Measurements from ENCODE around the gene RGS21.

The RGS21 gene

GRCh38 chr1:192379554-192379953, 62.8 kb downstream of the RGS21 start:
- DNase-seq, result no peak

GRCh38 chr1:192382758-192383157, 66.0 kb downstream of the RGS21 start:
- DNase-seq, result no peak

GRCh38 chr1:192386051-192386650, 69.4 kb downstream of the RGS21 start:
- DNase-seq, result no peak

GRCh38 chr1:192395211-192395610, 78.4 kb downstream of the RGS21 start:
- no peak for DNase-seq

DNA sequence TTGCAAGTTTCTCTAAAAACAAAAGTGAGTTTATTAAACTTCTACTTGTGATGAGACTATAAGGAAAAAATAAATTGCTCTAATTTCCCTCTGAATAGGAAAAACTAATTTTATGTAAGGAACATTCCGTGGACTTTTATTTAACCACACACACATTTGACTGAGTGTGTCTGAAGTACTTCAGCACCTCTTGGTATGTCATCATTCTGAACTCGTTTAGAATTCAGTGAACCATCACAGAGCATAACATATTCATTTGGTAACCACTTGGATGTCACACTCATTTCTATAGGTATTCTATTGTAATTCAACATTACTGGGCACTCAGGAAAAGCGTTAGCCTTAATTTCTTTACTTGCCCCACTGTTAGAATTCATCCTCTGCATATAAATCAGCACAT, 79.1 kb downstream of the RGS21 start:
- no peak for DNase-seq

GRCh38 chr1:192399161-192399560, 82.4 kb downstream of the RGS21 start:
- DNase-seq, result no peak

- DNase-seq, result no peak
Observed at GRCh38 chr1:192401825-192402224, 85.0 kb downstream of the RGS21 start.

DNA sequence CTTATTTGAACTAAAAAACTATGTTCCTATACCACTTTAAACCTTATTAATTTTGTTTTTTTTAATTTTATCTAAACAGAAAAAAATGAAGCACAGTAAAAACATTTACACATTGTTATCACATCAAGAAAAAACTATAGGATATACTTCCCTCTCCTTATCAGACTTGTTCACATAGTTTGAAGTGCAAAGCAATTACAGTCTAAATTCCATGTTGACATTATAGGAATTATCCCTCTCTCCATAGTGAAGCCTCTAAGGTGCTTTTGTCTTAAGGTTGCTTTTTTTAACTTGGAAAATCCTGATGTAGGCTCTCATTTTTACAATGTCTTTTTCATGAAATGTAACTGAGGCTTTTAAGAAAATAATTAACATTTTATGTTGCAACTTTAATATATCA, 85.8 kb downstream of the RGS21 start:
- DNase-seq, result no peak

DNA sequence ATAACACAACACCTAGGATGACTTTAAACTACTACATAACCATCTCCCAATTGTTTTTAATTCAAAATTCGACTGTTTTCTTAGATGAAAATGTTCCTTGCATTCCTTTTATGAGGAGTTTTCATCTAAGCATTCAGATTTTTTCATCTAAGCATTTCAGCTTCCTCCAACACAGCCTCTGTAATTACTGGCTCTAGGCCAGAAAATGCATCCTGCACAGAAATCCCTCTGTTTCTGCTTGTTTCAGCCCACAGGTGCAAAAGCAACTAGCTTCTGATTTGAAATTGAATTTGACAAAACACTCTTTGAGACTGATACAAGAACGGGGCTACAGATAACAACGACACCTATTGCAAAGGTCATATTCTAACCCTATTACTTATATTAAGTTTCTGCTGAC, 90.4 kb downstream of the RGS21 start:
- DNase-seq, result no peak

All from CD4-positive, alpha-beta T cell treated with Interleukin-17A for 4 hours (primary cell).